GM12864 (cell line): Measurements from ENCODE around the gene RMDN3.
A peak's percentile ranks its signal among the peaks of the same experiment; 100 is the strongest.

Experiments
- DNase-seq: peaks from one replicate; pipeline ENCODE4 v3.0.0-alpha.2; 2011; ENCODE audit warnings: low read depth
- H3K4me3 ChIP-seq: 2 replicates; pipeline ENCODE4 v1.5.1; 2011; ENCODE audit warnings: mild to moderate bottlenecking, low read depth, low read length, control low read depth
- TF ChIP-seq, protein P1 (sequence below): IDR thresholded peaks from 2 replicates; pipeline ENCODE4 v1.5.1; 2011; ENCODE audit warnings: low read depth, mild to moderate bottlenecking, moderate library complexity, low read length, control low read depth, inconsistent platforms; ENCODE audit errors: missing control alignments

RMDN3 gene

DNA sequence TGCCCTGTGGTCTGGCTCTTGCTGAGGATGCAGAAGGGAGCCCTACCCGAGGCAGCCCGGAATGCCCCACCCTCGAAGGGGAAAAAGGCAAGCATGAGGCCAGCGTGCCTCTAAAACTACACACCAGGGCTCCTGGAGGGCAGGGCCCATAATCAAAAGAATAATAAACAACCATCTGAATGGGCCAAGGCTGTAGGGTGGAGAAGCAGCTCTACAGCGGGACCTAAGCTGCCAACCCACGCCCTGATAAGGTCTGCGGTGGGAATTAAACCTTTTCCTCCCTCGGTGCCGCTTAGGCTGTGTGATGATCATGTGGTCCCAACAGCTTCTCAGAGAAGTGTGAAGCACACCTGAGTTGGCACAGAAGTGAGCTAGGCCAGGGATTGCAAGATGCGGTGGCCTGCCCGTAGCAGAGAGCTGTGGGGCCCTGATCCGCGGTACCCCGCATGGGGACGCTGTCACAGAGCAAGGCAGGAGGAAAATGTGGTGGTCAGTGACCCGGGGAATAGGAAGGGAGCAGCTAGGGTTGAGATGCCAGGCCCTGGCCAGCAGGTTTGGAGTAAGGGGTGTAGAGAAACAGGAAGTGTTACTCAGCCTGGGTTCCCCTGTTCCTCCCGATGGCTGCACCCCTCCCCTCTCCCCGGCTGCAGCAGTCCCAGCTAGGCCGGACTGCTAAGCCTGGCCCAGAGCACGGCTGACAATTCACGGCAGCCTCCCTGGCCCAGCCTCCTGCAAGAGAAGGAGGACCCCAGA, 13.6 kb upstream of the RMDN3 start:
- no peak for DNase-seq
- H3K4me3 ChIP-seq = peak overlapping the region; percentile 26
- TF ChIP-seq, protein P1, sequence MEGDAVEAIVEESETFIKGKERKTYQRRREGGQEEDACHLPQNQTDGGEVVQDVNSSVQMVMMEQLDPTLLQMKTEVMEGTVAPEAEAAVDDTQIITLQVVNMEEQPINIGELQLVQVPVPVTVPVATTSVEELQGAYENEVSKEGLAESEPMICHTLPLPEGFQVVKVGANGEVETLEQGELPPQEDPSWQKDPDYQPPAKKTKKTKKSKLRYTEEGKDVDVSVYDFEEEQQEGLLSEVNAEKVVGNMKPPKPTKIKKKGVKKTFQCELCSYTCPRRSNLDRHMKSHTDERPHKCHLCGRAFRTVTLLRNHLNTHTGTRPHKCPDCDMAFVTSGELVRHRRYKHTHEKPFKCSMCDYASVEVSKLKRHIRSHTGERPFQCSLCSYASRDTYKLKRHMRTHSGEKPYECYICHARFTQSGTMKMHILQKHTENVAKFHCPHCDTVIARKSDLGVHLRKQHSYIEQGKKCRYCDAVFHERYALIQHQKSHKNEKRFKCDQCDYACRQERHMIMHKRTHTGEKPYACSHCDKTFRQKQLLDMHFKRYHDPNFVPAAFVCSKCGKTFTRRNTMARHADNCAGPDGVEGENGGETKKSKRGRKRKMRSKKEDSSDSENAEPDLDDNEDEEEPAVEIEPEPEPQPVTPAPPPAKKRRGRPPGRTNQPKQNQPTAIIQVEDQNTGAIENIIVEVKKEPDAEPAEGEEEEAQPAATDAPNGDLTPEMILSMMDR = peak; percentile 29

DNA sequence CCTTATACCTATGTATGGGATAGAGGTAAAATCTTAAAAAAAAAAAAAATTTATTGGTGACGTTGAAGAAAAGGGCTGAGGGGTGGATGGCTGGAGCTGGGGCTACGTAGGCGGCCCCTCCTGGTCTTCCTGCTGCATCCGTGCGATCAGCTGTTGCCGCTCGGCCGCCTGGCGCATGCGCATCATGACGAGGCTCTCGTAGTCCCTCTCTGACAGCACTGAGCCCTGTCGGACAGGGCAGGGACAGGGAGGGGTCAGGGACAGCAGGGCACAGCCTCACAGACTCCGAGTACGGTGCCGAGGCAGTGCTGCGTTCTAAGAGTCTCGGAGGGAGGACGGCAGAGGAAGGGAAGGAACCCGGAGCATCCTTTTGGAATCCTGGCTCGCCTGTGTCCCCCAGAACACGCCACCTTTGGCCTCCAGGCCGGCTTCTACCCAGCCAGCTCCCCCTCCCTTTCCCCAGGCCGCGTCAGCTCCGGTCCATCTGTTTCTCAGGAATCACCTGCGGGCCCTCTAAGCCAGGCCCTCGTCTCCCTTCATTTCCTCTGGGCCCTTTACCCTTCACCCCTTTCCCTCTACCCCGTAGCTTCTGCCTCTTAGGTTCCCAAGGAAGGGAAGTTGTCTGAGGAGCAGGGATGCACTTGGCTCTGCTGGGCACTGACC, 12.9 kb upstream of the RMDN3 start:
- H3K4me3 ChIP-seq = no peak overlapping the region
- TF ChIP-seq, protein P1 = no peak
- no peak for DNase-seq

DNA sequence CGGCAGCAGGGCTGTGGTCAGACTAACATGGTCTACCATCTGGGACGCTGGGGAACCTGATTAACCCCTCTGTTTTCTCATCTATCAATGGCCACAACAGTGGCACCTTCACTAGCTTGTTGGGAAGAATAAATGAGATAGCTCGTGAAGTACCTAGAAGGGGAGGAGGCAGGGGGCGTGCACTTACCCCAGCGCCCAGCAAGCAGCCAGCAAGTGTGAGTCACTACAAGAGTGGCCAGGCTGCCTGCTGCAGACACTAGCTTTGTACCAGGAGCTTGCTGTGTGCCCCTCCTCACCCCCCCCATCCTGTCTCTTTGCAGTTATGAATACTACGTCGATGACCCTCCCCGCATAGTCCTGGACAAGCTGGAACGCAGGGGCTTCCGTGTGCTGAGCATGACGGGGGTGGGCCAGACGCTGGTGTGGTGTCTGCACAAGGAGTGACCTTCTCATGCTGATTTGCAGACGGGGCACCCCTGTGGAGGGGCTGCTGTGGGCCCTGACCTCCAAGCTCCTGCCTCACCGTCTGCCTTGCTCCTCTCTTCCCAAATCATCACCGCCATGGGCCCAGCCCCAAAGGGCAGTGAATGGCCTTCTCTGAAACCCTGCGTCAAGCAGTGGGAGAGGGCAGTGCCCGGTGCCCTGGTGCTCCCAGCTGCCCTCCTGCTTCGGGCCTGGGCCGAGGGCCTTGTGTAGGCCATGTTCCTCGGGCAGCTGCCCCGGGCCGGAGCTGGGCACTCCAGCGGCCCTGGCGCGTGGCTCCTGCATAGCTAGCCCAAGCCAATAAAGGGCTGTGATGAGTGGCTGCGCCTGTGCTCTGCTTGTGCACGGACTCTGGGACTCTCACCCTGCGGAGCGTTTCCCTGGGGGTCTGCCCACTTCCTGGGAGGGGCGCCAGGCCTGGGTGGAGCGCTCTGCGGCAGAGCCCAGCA, 12.1 kb upstream of the RMDN3 start:
- TF ChIP-seq, protein P1 = no peak
- DNase-seq = no peak

GRCh38 chr15:40766194-40766815, 11.3 kb upstream of the RMDN3 start:
- TF ChIP-seq, protein P1 = no peak
- no peak for DNase-seq
- H3K4me3 ChIP-seq = no peak overlapping the region

More for the DNA sequence above, 12.1 kb upstream of the RMDN3 start:
- no peak overlapping the region for H3K4me3 ChIP-seq

GRCh38 chr15:40764629-40765103, 9.6 kb upstream of the RMDN3 start:
- H3K4me3 ChIP-seq = peak overlapping the region; percentile 69
- DNase-seq = no peak
- TF ChIP-seq, protein P1 = no peak
